GM12874 (cell line): ENCODE results near the gene TREX2.

Experiments used
- TF ChIP-seq, protein P1 (sequence below): IDR thresholded peaks from 2 replicates; pipeline ENCODE4 v1.5.1; 2011; ENCODE audit warnings: low read depth, mild to moderate bottlenecking, control low read depth, low read length, moderate library complexity; ENCODE audit not compliant: insufficient read depth

Gene TREX2

DNA sequence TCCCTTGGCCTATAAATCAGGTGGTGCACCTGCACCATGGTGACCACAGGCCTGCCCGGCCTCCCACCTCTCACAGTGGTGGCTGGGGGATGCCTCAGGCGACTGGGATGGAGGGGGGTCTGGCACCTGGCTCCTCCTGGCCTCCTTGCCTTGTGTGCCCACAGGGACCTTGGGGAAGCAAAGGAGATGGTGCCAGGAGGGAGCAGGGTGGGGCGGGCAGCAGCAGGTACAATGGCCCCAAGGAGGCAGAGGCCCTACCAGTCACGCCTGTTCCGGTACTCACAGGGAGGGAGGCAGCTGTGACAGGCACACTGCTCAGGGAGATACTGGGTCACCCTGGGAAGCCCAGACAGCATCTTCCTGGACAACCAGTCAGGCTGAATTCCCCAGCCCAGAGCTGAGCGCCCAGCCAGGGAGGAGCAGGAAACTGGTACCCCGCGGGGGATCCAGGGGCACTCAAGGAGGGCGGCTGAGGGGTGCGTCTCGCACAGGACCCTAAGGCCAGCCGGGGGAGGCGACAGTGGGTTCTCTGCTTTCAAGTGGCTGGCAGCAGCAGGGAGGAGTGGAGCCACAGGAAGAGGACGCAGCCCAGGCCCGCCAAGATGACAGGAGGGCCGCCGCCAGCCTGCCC is 1.2 kb upstream of the TREX2 start:
- TF ChIP-seq, protein P1, sequence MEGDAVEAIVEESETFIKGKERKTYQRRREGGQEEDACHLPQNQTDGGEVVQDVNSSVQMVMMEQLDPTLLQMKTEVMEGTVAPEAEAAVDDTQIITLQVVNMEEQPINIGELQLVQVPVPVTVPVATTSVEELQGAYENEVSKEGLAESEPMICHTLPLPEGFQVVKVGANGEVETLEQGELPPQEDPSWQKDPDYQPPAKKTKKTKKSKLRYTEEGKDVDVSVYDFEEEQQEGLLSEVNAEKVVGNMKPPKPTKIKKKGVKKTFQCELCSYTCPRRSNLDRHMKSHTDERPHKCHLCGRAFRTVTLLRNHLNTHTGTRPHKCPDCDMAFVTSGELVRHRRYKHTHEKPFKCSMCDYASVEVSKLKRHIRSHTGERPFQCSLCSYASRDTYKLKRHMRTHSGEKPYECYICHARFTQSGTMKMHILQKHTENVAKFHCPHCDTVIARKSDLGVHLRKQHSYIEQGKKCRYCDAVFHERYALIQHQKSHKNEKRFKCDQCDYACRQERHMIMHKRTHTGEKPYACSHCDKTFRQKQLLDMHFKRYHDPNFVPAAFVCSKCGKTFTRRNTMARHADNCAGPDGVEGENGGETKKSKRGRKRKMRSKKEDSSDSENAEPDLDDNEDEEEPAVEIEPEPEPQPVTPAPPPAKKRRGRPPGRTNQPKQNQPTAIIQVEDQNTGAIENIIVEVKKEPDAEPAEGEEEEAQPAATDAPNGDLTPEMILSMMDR: no peak

DNA sequence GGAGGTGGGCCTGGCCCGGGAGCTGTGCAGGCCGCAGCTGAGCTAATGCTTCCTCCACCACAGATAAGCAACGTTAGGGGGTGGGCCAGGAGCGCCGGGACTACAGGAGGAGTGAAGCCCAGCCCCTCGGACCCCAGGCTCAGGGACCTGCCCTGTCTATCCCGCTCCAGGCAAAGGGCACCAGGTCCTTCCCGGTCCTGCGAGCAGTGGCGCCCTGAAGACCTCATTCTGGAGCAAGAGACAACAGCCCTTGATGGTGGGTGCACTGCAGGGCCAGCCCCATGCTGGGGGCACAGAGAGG is 730 bp upstream of the TREX2 start:
- TF ChIP-seq, protein P1: no peak

DNA sequence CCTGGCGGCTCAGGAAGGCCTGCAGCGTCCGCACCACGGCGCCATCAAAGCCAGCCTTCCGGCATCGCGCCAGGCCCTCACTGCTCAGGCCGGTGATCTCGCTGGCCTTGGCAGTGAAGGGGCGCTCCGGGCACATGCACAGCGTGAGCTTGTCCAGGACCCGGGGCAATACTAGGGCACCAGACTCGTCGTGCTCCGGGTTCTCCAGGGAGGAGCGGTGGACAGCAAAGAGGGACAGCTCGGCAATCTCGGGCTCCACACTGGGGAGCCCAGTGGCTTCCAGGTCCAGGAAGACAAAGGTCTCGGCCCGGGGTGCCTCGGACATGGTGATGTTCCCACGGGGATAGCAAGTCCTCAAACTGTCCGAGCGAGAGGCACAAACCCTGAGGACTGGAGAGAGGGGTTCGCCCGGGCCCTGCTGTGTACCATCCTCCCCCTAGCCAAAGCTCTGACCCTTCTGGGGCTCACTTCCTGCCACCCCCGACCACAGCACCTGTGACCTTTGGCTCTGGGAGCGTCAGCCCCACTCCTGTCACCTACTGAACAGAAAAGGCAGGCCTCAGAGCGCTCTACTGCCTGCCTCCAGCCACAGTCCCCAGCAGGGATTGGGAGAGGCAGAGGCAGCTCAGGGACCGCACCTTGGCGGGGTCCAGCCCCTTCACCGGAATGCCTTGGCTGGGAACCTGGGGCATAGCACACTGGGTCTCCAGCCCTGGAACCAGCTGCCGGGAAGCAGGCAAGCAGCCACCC is 575 bp downstream of the TREX2 start:
- TF ChIP-seq, protein P1: no peak

DNA sequence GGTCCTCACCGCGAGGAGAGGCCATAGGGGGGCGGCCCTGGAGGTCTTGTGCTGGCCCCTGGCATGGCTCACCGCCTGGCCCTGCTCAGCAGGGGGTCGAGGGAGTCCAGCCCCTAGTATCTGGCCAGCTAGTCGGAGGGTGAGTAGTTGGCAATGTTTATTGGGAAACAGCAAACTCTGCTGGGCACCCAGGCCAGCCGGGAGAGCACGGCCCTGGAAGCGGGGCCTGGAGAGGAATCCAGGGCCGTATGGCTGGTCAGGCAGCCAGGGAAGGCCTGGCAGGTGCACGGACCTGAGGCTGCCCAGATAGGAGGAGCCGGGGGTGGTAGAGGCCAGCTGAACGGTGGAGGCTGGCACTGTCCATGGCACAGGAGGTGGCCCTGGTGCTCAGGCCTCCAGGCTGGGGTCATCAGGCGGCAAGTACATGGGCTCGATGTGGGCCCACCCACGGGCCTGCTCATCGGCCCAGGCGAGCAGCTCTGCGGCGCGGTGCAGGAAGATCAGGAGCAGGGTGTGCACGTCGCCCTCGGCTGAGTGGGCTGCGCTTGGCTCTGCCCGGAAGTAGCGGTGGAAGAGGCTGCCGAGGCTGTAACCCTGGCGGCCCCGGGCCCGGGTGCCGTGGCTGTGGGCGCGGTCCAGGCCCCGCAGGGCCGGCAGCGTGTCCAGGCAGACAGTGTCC is 1.4 kb downstream of the TREX2 start:
- TF ChIP-seq, protein P1: no peak

DNA sequence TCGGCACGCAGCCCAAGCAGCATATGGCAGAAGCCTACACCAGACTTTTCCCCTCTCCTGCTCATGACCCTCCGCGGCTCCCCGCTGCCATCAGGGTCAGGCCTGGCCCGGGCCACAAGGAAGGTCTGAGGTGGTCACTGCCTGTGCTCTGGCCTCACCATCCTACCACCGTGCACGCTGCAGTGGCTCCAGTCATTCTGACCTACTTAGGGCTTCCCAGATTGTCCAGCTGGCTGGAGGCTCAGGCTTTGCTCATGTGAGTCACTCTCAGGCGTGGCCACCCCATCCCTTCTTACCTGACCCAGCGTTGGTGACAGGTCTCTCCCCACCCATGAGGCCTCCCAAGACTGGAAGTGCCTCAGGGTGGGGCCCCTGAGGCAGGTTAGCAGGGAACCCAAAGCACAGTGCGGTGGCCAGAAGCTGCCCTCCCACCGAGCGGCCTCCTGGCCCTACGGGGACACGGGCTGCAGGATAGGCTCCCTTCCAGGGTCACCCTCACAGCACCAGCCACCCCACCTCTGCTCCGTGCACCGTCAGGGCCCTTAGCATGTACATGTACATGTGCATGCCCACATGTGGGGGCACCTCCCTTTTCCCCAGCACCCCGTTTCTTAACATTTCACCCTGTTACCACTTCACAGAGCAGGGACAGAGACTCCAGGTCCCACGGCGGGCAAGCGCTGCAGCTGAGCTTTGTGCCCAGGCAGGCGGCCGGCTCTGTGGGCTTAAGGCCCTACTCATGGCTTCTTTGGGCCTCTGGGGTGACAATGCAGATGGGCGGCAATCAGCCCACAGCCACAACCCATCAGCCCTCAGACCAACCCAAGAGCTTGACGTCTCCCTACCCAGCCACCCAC is 2.2 kb downstream of the TREX2 start:
- TF ChIP-seq, protein P1: no peak

DNA sequence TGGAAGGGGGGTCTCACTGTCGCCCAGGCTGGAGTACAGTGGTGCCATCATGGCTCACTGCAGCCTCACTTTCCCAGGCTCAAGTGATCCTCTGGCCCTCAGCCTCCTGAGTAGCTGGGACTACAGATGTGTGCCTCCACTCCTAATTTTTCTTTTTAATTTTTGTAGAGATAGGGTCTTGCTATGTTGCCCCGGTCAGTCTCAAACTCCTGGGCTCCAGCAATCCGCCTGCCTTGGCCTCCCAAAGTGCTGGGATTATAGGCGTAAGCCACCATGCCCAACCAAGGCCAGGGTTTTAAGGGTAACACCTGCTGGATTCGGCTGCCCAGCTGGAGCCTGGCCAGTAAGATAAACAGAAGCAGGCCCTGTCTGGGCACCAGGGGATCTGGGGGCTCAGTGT is 3.4 kb downstream of the TREX2 start:
- TF ChIP-seq, protein P1: no peak

DNA sequence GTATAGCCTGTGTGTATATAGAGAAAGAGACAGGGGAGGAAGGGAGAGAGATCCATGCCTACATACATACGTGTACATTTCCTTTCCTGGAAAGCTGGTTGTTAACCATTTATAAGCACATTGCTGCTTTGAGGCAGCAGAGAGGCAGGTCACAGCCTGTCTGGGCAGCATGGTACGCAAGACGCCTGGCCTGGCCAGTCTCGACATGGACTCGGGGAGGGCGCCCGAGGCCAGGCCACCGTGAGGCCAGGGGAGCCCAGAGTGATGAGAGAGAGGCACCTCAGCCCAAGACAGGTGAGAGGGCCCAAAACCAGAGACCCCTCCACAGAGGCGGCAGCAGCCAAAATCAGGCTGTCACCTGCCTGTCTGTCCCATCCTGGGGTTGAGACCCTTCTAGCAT is 3.9 kb downstream of the TREX2 start:
- TF ChIP-seq, protein P1: no peak
